ENCODE measurements around the gene BTBD19.
"Not testable (repeated sequence)": the region's sequence is repeated elsewhere in the genome, so short reads cannot be mapped to it uniquely, and the experiment has no call there.

Gene BTBD19

GRCh38 chr1:44810101-44810761 lies 1.9 kb downstream of the BTBD19 start:
- peak; percentile 47 to 61 for DNase-seq

GRCh38 chr1:44810762-44811105 lies 2.4 kb downstream of the BTBD19 start:
- not testable (repeated sequence) for DNase-seq

GRCh38 chr1:44811234-44811633 lies 2.9 kb downstream of the BTBD19 start:
- DNase-seq, result no peak

- no peak for DNase-seq
These were observed 4.7 kb downstream of the BTBD19 start for GRCh38 chr1:44812822-44813543.

- not testable (repeated sequence) for DNase-seq
These were observed 7.6 kb downstream of the BTBD19 start for GRCh38 chr1:44815926-44816325.

GRCh38 chr1:44817307-44817706 lies 9.0 kb downstream of the BTBD19 start:
- no peak for DNase-seq

GRCh38 chr1:44817771-44818495 lies 9.6 kb downstream of the BTBD19 start:
- no peak for DNase-seq

- no peak for DNase-seq
These were observed 10.9 kb downstream of the BTBD19 start for GRCh38 chr1:44819196-44819607.

- peak; percentile 76 to 84 for DNase-seq
These were observed 11.4 kb downstream of the BTBD19 start for GRCh38 chr1:44819608-44820327.

GRCh38 chr1:44820328-44821239 lies 12.3 kb downstream of the BTBD19 start:
- no peak for DNase-seq

- no peak for DNase-seq
These were observed 13.0 kb downstream of the BTBD19 start for GRCh38 chr1:44821240-44821715.

GRCh38 chr1:44822131-44822701 lies 13.9 kb downstream of the BTBD19 start:
- DNase-seq, result no peak

- no peak for DNase-seq
These were observed 14.7 kb downstream of the BTBD19 start for GRCh38 chr1:44822981-44823451.

GRCh38 chr1:44824392-44824791 lies 16.1 kb downstream of the BTBD19 start:
- DNase-seq, result not testable (repeated sequence)

GRCh38 chr1:44826375-44827196 lies 18.3 kb downstream of the BTBD19 start:
- DNase-seq, result peak; percentile 75 to 76

- no peak for DNase-seq
These were observed 19.1 kb downstream of the BTBD19 start for GRCh38 chr1:44827197-44828002.

- DNase-seq, result no peak
These were observed 19.8 kb downstream of the BTBD19 start for GRCh38 chr1:44828003-44828651.

GRCh38 chr1:44828841-44829440 lies 20.6 kb downstream of the BTBD19 start:
- no peak for DNase-seq
